ENCODE results near the gene TBL3.

DNA sequence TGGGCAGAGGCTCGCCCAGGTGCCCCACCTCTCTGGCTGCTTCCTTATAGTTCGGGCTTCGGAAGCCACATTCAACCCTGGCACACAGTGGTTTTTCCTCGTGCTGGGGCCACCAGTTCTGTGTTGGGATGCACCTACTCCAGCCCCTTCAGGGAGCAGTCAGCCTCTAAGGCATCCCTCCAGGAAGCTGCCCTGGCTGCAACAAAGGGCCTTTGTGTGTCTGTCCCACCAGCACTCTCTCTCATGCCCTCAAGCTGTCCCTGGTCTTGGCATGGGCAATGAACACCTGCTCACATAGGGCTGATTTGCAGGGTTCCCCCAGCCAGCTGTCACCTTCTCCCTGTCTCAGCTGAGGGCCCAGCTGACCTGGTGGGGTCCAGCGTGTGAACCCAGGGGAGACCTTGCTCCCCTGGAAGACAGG, 10.2 kb downstream of the TBL3 start:
- TF ChIP-seq CTCF (IDR thresholded peaks at IDR 0.05) (no peak), ZFX (IDR thresholded peaks at IDR 0.05; ENCODE audit: borderline replicate concordance) (no peak)
